Activated naive CD4-positive, alpha-beta T cell treated with anti-CD3 and anti-CD28 coated beads, Interleukin-2, amount 50 U/mL, for 24 hours (primary cell): ENCODE data around the gene CASP4.
A peak's percentile ranks its signal among the peaks of the same experiment; 100 is the strongest.

ENCODE experiments used
- H3K27ac Mint-ChIP-seq: one replicate; pipeline ENCODE4 v1.8.0; 2021; ENCODE audit warnings: mild to moderate bottlenecking, mixed read lengths
- H3K27me3 Mint-ChIP-seq: one replicate; pipeline ENCODE4 v1.8.0; 2021; ENCODE audit warnings: mixed read lengths
- H3K36me3 Mint-ChIP-seq: one replicate; pipeline ENCODE4 v1.8.0; 2021; ENCODE audit warnings: mixed read lengths
- H3K4me1 Mint-ChIP-seq: one replicate; pipeline ENCODE4 v1.8.0; 2021; ENCODE audit warnings: mixed read lengths
- H3K4me3 Mint-ChIP-seq: one replicate; pipeline ENCODE4 v1.8.0; 2021; ENCODE audit warnings: mild to moderate bottlenecking, mixed read lengths
- H3K9me3 Mint-ChIP-seq: one replicate; pipeline ENCODE4 v1.8.0; 2021; ENCODE audit warnings: mixed read lengths

The CASP4 gene

GRCh38 chr11:104918113-104918824 lies 50.1 kb downstream of the CASP4 start:
- H3K27me3 Mint-ChIP-seq = no peaks in the 10 kb centered on the region
- peaks cover 3% of the 10 kb centered on the region for H3K9me3 Mint-ChIP-seq
- H3K36me3 Mint-ChIP-seq = peaks cover 4% of the 10 kb centered on the region
- H3K4me1 Mint-ChIP-seq = peaks cover 61% of the 10 kb centered on the region
- H3K27ac Mint-ChIP-seq = peak overlapping the region; percentile 97
- H3K4me3 Mint-ChIP-seq = peak overlapping the region; percentile 87

GRCh38 chr11:104917271-104918112 lies 50.9 kb downstream of the CASP4 start:
- H3K9me3 Mint-ChIP-seq = peaks cover 3% of the 10 kb centered on the region

GRCh38 chr11:104916442-104916841 lies 51.9 kb downstream of the CASP4 start:
- Mint-ChIP-seq H3K4me3 (peak overlapping the region; percentile 80), H3K36me3 (no peaks in the 10 kb centered on the region), H3K4me1 (peaks cover 72% of the 10 kb centered on the region), H3K27ac (peak overlapping the region; percentile 86), H3K27me3 (no peaks in the 10 kb centered on the region), H3K9me3 (peaks cover 3% of the 10 kb centered on the region)

More at GRCh38 chr11:104917271-104918112, 50.9 kb downstream of the CASP4 start:
- Mint-ChIP-seq H3K27ac (peak overlapping the region; percentile 97), H3K4me3 (peak overlapping the region; percentile 87), H3K4me1 (peaks cover 63% of the 10 kb centered on the region), H3K27me3 (no peaks in the 10 kb centered on the region), H3K36me3 (no peaks in the 10 kb centered on the region)

- H3K27ac Mint-ChIP-seq = peak overlapping the region; percentile 36
- H3K9me3 Mint-ChIP-seq = peaks cover 8% of the 10 kb centered on the region
- no peak overlapping the region for H3K4me3 Mint-ChIP-seq
- H3K36me3 Mint-ChIP-seq = peaks cover 11% of the 10 kb centered on the region
- H3K4me1 Mint-ChIP-seq = peaks cover 70% of the 10 kb centered on the region
- no peaks in the 10 kb centered on the region for H3K27me3 Mint-ChIP-seq
Measured at GRCh38 chr11:104912102-104912501, 56.3 kb downstream of the CASP4 start.

- H3K27ac Mint-ChIP-seq = peak overlapping the region; percentile 24
- H3K4me1 Mint-ChIP-seq = peaks cover 35% of the 10 kb centered on the region
- H3K4me3 Mint-ChIP-seq = peak overlapping the region; percentile 37
Measured at GRCh38 chr11:104908186-104908531, 60.2 kb downstream of the CASP4 start.

GRCh38 chr11:104907521-104908185 lies 60.7 kb downstream of the CASP4 start:
- H3K4me1 Mint-ChIP-seq = peaks cover 31% of the 10 kb centered on the region
- peak overlapping the region; percentile 24 for H3K27ac Mint-ChIP-seq
- H3K36me3 Mint-ChIP-seq = peaks cover 17% of the 10 kb centered on the region
- peak overlapping the region; percentile 37 for H3K4me3 Mint-ChIP-seq
- peaks cover 5% of the 10 kb centered on the region for H3K9me3 Mint-ChIP-seq
- no peaks in the 10 kb centered on the region for H3K27me3 Mint-ChIP-seq

More at GRCh38 chr11:104908186-104908531, 60.2 kb downstream of the CASP4 start:
- Mint-ChIP-seq H3K36me3 (peaks cover 17% of the 10 kb centered on the region), H3K9me3 (peaks cover 5% of the 10 kb centered on the region), H3K27me3 (no peaks in the 10 kb centered on the region)

GRCh38 chr11:104905271-104905670 lies 63.1 kb downstream of the CASP4 start:
- H3K4me3 Mint-ChIP-seq = no peak overlapping the region
- H3K27ac Mint-ChIP-seq = no peak overlapping the region
- H3K36me3 Mint-ChIP-seq = peaks cover 17% of the 10 kb centered on the region
- H3K9me3 Mint-ChIP-seq = peaks cover 5% of the 10 kb centered on the region
- no peaks in the 10 kb centered on the region for H3K27me3 Mint-ChIP-seq
- H3K4me1 Mint-ChIP-seq = peaks cover 31% of the 10 kb centered on the region

- Mint-ChIP-seq H3K27me3 (no peaks in the 10 kb centered on the region), H3K4me3 (no peak overlapping the region), H3K4me1 (peaks cover 28% of the 10 kb centered on the region), H3K27ac (no peak overlapping the region), H3K9me3 (no peaks in the 10 kb centered on the region), H3K36me3 (peaks cover 1% of the 10 kb centered on the region)
Measured at GRCh38 chr11:104899226-104899625, 69.1 kb downstream of the CASP4 start.

GRCh38 chr11:104898685-104899013 lies 69.7 kb downstream of the CASP4 start:
- Mint-ChIP-seq H3K36me3 (peaks cover 1% of the 10 kb centered on the region), H3K4me3 (peak overlapping the region; percentile 28), H3K4me1 (peaks cover 28% of the 10 kb centered on the region), H3K27me3 (no peaks in the 10 kb centered on the region), H3K9me3 (no peaks in the 10 kb centered on the region), H3K27ac (no peak overlapping the region)

GRCh38 chr11:104897891-104898684 lies 70.3 kb downstream of the CASP4 start, which contains the start of gene CASP12:
TSS of gene CASP12 (minus strand) at chr11:104898460.
- peaks cover 1% of the 10 kb centered on the region for H3K36me3 Mint-ChIP-seq
- no peaks in the 10 kb centered on the region for H3K9me3 Mint-ChIP-seq
- H3K4me3 Mint-ChIP-seq = peak within 1 kb of the TSS; percentile 28

GRCh38 chr11:104895634-104896033 lies 72.7 kb downstream of the CASP4 start:
- no peaks in the 10 kb centered on the region for H3K9me3 Mint-ChIP-seq
- H3K36me3 Mint-ChIP-seq = peaks cover 1% of the 10 kb centered on the region
- H3K4me3 Mint-ChIP-seq = no peak overlapping the region
- H3K4me1 Mint-ChIP-seq = peaks cover 14% of the 10 kb centered on the region
- no peaks in the 10 kb centered on the region for H3K27me3 Mint-ChIP-seq
- no peak overlapping the region for H3K27ac Mint-ChIP-seq

More at GRCh38 chr11:104897891-104898684, 70.3 kb downstream of the CASP4 start, which contains the start of gene CASP12:
- H3K27ac Mint-ChIP-seq = peak within 1 kb of the TSS; percentile 14
- H3K27me3 Mint-ChIP-seq = no peaks in the 10 kb centered on the region
- peaks cover 28% of the 10 kb centered on the region for H3K4me1 Mint-ChIP-seq

GRCh38 chr11:104893876-104894275 lies 74.5 kb downstream of the CASP4 start:
- Mint-ChIP-seq H3K4me1 (peaks cover 13% of the 10 kb centered on the region), H3K9me3 (no peaks in the 10 kb centered on the region), H3K27ac (no peak overlapping the region), H3K36me3 (peaks cover 1% of the 10 kb centered on the region), H3K27me3 (no peaks in the 10 kb centered on the region), H3K4me3 (no peak overlapping the region)
